Measurements from ENCODE around the gene PLPP3.

Gene PLPP3

DNA sequence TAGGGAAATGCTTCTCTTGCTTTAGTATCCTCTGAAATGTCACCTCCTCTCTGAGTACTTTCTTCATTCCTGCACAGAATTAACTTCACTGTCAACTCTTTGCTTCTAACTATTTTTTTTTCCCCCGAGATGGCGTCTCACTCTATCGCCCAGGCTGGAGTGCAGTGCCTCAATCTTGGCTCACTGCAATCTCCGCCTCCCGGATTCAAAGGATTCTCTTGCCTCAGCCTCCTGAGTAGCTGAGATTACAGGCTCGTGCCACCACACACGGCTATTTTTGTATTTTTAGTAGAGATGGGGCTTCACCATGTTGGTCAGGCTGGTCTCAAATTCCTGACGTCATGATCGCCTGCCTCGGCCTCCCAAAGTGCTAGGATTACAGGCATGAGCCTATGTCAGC is 1.4 kb upstream of the PLPP3 start:
- H3K4me3 ChIP-seq (ENCODE audit: low read length): no peak overlapping the region
- TF ChIP-seq, protein P1, sequence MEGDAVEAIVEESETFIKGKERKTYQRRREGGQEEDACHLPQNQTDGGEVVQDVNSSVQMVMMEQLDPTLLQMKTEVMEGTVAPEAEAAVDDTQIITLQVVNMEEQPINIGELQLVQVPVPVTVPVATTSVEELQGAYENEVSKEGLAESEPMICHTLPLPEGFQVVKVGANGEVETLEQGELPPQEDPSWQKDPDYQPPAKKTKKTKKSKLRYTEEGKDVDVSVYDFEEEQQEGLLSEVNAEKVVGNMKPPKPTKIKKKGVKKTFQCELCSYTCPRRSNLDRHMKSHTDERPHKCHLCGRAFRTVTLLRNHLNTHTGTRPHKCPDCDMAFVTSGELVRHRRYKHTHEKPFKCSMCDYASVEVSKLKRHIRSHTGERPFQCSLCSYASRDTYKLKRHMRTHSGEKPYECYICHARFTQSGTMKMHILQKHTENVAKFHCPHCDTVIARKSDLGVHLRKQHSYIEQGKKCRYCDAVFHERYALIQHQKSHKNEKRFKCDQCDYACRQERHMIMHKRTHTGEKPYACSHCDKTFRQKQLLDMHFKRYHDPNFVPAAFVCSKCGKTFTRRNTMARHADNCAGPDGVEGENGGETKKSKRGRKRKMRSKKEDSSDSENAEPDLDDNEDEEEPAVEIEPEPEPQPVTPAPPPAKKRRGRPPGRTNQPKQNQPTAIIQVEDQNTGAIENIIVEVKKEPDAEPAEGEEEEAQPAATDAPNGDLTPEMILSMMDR (IDR thresholded peaks at IDR 0.05; ENCODE audit: insufficient read depth, low read depth, low read length, missing control alignments): no peak
- no peak for DNase-seq (ENCODE audit: low read depth)

DNA sequence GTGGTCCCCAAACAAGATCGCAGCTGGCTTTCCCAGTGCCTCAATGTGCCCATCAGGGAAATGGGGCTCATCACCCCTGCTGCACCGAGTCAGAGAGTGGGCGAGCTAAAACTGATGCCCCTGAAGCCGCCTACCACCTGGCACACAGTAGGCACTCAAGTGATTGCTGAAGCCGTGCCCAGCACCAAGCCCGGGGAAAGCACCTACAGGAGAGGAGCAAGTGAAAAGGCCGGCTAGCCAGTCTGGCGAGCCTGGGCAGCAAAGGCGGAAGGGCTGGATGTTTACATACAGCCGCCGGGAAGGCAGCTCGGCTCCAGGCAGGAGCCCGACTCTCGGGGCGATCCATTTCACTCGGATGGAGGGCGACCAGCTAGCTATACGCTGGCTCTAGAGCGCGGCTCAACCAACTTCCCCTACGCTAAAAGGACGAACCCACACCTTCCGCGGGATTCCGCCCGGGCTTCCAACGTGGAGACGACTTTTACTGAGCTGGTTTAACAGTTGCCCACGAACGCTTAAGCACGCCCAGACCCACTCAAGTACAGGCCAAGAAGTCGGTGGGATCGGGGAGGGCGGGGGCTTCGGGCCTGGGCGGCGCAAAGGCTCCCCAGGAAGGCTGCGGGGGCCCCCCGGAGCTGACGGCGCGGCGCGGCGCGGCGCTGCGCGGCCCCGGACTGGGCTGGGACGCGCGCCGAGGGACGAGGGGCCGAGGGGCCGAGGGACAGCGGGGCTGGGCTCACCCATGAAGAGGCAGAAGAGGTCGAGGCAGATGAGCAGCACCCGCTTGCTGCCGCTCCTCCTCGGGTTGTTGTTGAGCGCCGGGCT is 1.0 kb downstream of the PLPP3 start:
- TF ChIP-seq, protein P1 (IDR thresholded peaks at IDR 0.05; ENCODE audit: insufficient read depth, low read depth, low read length, missing control alignments): no peak
- peak overlapping the region; percentile 63 for H3K4me3 ChIP-seq (ENCODE audit: low read length)
- peak; percentile 77 for DNase-seq (ENCODE audit: low read depth)

GRCh38 chr1:56577406-56578137 is 1.8 kb downstream of the PLPP3 start:
- H3K4me3 ChIP-seq (ENCODE audit: low read length): peak overlapping the region; percentile 63
- TF ChIP-seq, protein P1 (IDR thresholded peaks at IDR 0.05; ENCODE audit: insufficient read depth, low read depth, low read length, missing control alignments): no peak
- DNase-seq (ENCODE audit: low read depth): no peak

DNA sequence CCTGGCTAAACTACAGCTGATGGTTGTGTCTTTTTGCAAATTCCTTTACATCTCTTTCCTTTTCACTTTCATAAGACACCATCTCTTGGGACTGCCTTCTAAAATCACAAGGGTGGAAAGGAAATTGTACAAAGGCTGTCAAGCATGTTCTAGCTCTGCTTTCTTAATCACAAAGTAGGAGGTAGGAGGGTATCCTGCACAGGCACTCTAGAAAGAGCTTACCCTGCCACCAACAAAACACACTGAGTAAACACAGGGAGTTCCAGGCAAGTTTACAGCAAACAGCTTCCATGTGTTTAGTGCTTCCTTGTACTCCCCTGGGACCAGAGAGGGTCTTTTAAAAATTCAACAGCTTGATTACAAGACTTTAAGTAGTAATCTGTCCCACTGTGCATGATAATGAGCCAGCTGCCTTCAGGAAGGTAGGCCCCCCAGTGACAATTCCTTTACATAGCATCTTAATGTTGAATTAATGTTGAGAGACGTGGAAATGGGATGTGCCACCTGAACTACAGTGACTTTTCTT is 2.4 kb downstream of the PLPP3 start:
- TF ChIP-seq, protein P1 (IDR thresholded peaks at IDR 0.05; ENCODE audit: insufficient read depth, low read depth, low read length, missing control alignments): peak; percentile 39
- no peak overlapping the region for H3K4me3 ChIP-seq (ENCODE audit: low read length)
- DNase-seq (ENCODE audit: low read depth): peak; percentile 37

DNA sequence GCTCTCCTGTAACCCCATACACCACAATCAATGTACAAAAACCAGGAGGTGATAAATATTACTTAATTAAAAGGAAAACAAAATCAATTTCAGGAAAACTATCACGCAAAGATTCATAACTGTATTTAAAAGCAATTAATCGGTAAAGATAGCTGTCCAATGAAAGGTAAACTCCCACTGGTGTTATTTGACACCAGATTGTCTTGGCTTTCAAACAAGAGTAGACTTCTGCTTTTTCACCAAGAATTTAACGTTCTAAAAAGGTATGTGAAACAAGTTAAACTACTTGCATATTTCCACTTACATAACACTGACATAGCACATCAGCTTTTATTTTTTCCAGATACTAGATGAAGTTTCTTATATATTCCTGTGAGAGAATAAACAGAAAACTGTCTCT is 3.5 kb downstream of the PLPP3 start:
- H3K4me3 ChIP-seq (ENCODE audit: low read length): no peak overlapping the region
- DNase-seq (ENCODE audit: low read depth): no peak
- TF ChIP-seq, protein P1 (IDR thresholded peaks at IDR 0.05; ENCODE audit: insufficient read depth, low read depth, low read length, missing control alignments): no peak

GRCh38 chr1:56574794-56575193 is 4.6 kb downstream of the PLPP3 start:
- TF ChIP-seq, protein P1 (IDR thresholded peaks at IDR 0.05; ENCODE audit: insufficient read depth, low read depth, low read length, missing control alignments): no peak

More at GRCh38 chr1:56574794-56575193, 4.6 kb downstream of the PLPP3 start:
- no peak overlapping the region for H3K4me3 ChIP-seq (ENCODE audit: low read length)
- DNase-seq (ENCODE audit: low read depth): no peak

Measured in epithelial cell of esophagus (primary cell).